Measurements from ENCODE around the gene CRYBA2. TPM values are rescaled to one million over a fixed set of nuclear protein-coding genes. Genes with fewer than 3 reads are reported as not detected.

The CRYBA2 gene
- polyA plus RNA-seq, 2 of the 4 experiments (the other 2 are of a cell fraction) = not detected

GRCh38 chr2:218959761-218960308 is 33.4 kb downstream of the CRYBA2 start:
- ATAC-seq (peak in 1 of 2 experiments; percentile 15; a peak in 3 of 6 replicates), FAIRE-seq (no peak), DNase-seq (ENCODE audit: low read depth in 1 of 2, low spot score in 1 of 2) (no peak)
- TF ChIP-seq RNF2 (IDR thresholded peaks at IDR 0.05; ENCODE audit: borderline replicate concordance, low read depth) (0 out of 2 replicates have a peak, but pooled peaks have one; percentile 36), BHLHE40 (IDR thresholded peaks at IDR 0.05; ENCODE audit: low read depth, low read length) (no peak)
- H3K4me2 ChIP-seq = peak overlapping the region; percentile 98
- peak overlapping the region; percentile 64 for H3K4me3 ChIP-seq
- no peaks in the 10 kb centered on the region for H3K9me3 ChIP-seq
- ChIA-PET POLR2A (interaction anchor here (2.1 kb wide), 1 partner anchor 20 kb away, joined by 8 read pairs; no protein-coding TSS in a partner anchor), CTCF (interaction anchor here (1.1 to 12.4 kb wide), 7 partner anchors 19 to 108 kb away, joined by 3 to 140 read pairs (median 8); no protein-coding TSS in a partner anchor)
- H3K27ac ChIP-seq = peak overlapping the region; percentile 56 to 73; a peak in 5 of 6 replicates
- H3K4me1 ChIP-seq = peaks cover 41% of the 10 kb centered on the region
- no CpG with 5 or more reads among the region's 67 CpGs for WGBS (ENCODE audit: missing lambda C conversion rate)

GRCh38 chr2:218959141-218959731 is 34.0 kb downstream of the CRYBA2 start, which contains the start of gene CDK5R2:
Gene CDK5R2, plus strand, starts transcription at chr2:218959666. Its CDS starts 155 bp downstream, at chr2:218959821.
- ATAC-seq (peak; percentile 70 to 86), DNase-seq (ENCODE audit: low read depth in 1 of 2, low spot score in 1 of 2) (peak; percentile 88 to 97), FAIRE-seq (no peak)
- POLR2A ChIA-PET = interaction anchor here (0.7 to 2.1 kb wide), 2 partner anchors 21 to 50 kb away, joined by 3 to 8 read pairs; no protein-coding TSS in a partner anchor
- Histone ChIP-seq H3K4me1 (peaks cover 35% of the 10 kb centered on the region), H3K27ac (peak within 1 kb of the TSS; percentile 73 to 74), H3K4me3 (peak within 1 kb of the TSS; percentile 64), H3K9me3 (no peaks in the 10 kb centered on the region), H3K4me2 (peak within 1 kb of the TSS; percentile 98)
- 7% methylated on average over 27 of the region's 37 CpGs for WGBS (ENCODE audit: missing lambda C conversion rate)
- CTCF ChIA-PET = interaction anchor here (0.7 to 12.4 kb wide), 6 partner anchors 20 to 86 kb away, joined by 3 to 140 read pairs (median 8); no protein-coding TSS in a partner anchor
- TF ChIP-seq PBX3 (IDR thresholded peaks at IDR 0.05) (peak; percentile 97), POLR2A (IDR thresholded peaks at IDR 0.05; ENCODE audit: low read length) (0 out of 2 replicates have a peak, but pooled peaks have one; percentile 21), CBX2 (IDR thresholded peaks at IDR 0.05; ENCODE audit: borderline replicate concordance, low read depth) (no peak), CHD4 (IDR thresholded peaks at IDR 0.05; ENCODE audit: borderline replicate concordance) (no peak), MAX (IDR thresholded peaks at IDR 0.05) (peak; percentile 10)

- TF ChIP-seq CHD4 (IDR thresholded peaks at IDR 0.05; ENCODE audit: borderline replicate concordance) (no peak), POLR2A (IDR thresholded peaks at IDR 0.05; ENCODE audit: low read length) (no peak), NR3C1 (IDR thresholded peaks at IDR 0.05) (no peak), FOSB (CRISPR knock-in tag; IDR thresholded peaks at IDR 0.05) (no peak), ATOH8 (CRISPR knock-in tag; IDR thresholded peaks at IDR 0.05; ENCODE audit: low read depth) (no peak), RFX5 (IDR thresholded peaks at IDR 0.05) (no peak), RNF2 (IDR thresholded peaks at IDR 0.05; ENCODE audit: borderline replicate concordance, low read depth) (no peak)
- Histone ChIP-seq H3K4me1 (peaks cover 26% of the 10 kb centered on the region), H3K4me3 (no peak overlapping the region; the same call in 2 of the 3 replicates), H3K4me2 (no peak overlapping the region), H3K9me3 (no peaks in the 10 kb centered on the region), H3K27ac (no peak overlapping the region)
- 71% methylated on average over 1 of the region's 1 CpG for WGBS (ENCODE audit: missing lambda C conversion rate)
- no peak for FAIRE-seq
- no peak for ATAC-seq
- CTCF ChIA-PET = interaction anchor here (1.2 to 12.4 kb wide), 6 partner anchors 9 to 82 kb away, joined by 3 to 140 read pairs (median 8); no protein-coding TSS in a partner anchor
- POLR2A ChIA-PET = no interaction called here
- DNase-seq (ENCODE audit: low read depth in 1 of 2, low spot score in 1 of 2) = no peak
Observed at GRCh38 chr2:218958276-218958675, 34.9 kb downstream of the CRYBA2 start.

GRCh38 chr2:218957671-218958070 is 35.6 kb downstream of the CRYBA2 start:
- Histone ChIP-seq H3K4me2 (no peak overlapping the region), H3K9me3 (no peaks in the 10 kb centered on the region), H3K4me1 (peaks cover 24% of the 10 kb centered on the region), H3K27ac (no peak overlapping the region), H3K4me3 (no peak overlapping the region)
- DNase-seq (ENCODE audit: low read depth in 1 of 2, low spot score in 1 of 2) = no peak
- ATAC-seq = no peak
- ChIA-PET POLR2A (no interaction called here), CTCF (interaction anchor here (0.8 to 12.4 kb wide), 6 partner anchors 8 to 83 kb away, joined by 3 to 140 read pairs (median 8); no protein-coding TSS in a partner anchor)
- no peak for FAIRE-seq
- WGBS (ENCODE audit: missing lambda C conversion rate) = 41% methylated on average over 4 of the region's 4 CpGs
- TF ChIP-seq MYC (IDR thresholded peaks at IDR 0.05; ENCODE audit: borderline replicate concordance, low read length) (no peak), REST (IDR thresholded peaks at IDR 0.05) (no peak), NR3C1 (IDR thresholded peaks at IDR 0.05) (no peak), PHF8 (IDR thresholded peaks at IDR 0.05; ENCODE audit: borderline replicate concordance, low read depth) (no peak), MAFK (IDR thresholded peaks at IDR 0.05; ENCODE audit: partially characterized antibody) (no peak), RCOR1 (IDR thresholded peaks at IDR 0.05; ENCODE audit: low read depth, low read length) (no peak), HOXB13 (CRISPR knock-in tag; IDR thresholded peaks at IDR 0.05; ENCODE audit: low read depth) (no peak), FOSL2 (IDR thresholded peaks at IDR 0.05) (no peak), FOSL2 (CRISPR knock-in tag; IDR thresholded peaks at IDR 0.05) (no peak), USF2 (IDR thresholded peaks at IDR 0.05) (no peak), CHD4 (IDR thresholded peaks at IDR 0.05; ENCODE audit: borderline replicate concordance) (no peak), MAZ (IDR thresholded peaks at IDR 0.05; ENCODE audit: borderline replicate concordance, low read depth, low read length) (no peak)

Measured in A549 (cell line).